ENCODE data around the gene AXIN1. TPM values are rescaled to one million over a fixed set of nuclear protein-coding genes. Genes with fewer than 3 reads are reported as not detected.

AXIN1 gene
- total RNA-seq, 1 donor from 2014 or later, result 19.6 TPM

- H3K9me3 ChIP-seq (ENCODE audit: low read depth), result no peaks in the 10 kb centered on the region
- H4K20me1 ChIP-seq (ENCODE audit: low read depth), result peaks cover 11% of the 10 kb centered on the region
- no peak within 1 kb of the TSS for H3K9ac ChIP-seq
- Mint-ChIP-seq H3K36me3 (peaks cover 9% of the 10 kb centered on the region), H3K4me1 (peaks cover 3% of the 10 kb centered on the region), H3K27me3 (ENCODE audit: insufficient read depth, low read depth) (peaks cover 9% of the 10 kb centered on the region), H3K9me3 (peaks cover 5% of the 10 kb centered on the region), H3K4me3 (no peak within 1 kb of the TSS), H3K27ac (no peak within 1 kb of the TSS)
- no peak within 1 kb of the TSS for H3K27ac ChIP-seq
- H3K4me3 ChIP-seq, result no peak within 1 kb of the TSS
- peaks cover 18% of the 10 kb centered on the region for H3F3A ChIP-seq (ENCODE audit: low read depth)
- no peaks in the 10 kb centered on the region for H3K79me2 ChIP-seq (ENCODE audit: low read depth)
- no peak for TF ChIP-seq EZH2 (IDR thresholded peaks at IDR 0.05)
- TF ChIP-seq, protein P1, sequence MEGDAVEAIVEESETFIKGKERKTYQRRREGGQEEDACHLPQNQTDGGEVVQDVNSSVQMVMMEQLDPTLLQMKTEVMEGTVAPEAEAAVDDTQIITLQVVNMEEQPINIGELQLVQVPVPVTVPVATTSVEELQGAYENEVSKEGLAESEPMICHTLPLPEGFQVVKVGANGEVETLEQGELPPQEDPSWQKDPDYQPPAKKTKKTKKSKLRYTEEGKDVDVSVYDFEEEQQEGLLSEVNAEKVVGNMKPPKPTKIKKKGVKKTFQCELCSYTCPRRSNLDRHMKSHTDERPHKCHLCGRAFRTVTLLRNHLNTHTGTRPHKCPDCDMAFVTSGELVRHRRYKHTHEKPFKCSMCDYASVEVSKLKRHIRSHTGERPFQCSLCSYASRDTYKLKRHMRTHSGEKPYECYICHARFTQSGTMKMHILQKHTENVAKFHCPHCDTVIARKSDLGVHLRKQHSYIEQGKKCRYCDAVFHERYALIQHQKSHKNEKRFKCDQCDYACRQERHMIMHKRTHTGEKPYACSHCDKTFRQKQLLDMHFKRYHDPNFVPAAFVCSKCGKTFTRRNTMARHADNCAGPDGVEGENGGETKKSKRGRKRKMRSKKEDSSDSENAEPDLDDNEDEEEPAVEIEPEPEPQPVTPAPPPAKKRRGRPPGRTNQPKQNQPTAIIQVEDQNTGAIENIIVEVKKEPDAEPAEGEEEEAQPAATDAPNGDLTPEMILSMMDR (IDR thresholded peaks at IDR 0.05), result no peak
- TF ChIP-seq EZH2phosphoT487 (IDR thresholded peaks at IDR 0.05), result no peak
- H2AFZ ChIP-seq (replicated peaks), result no peak within 1 kb of the TSS
- peaks cover 11% of the 10 kb centered on the region for H3K4me1 ChIP-seq
- no peak for DNase-seq (ENCODE audit: low spot score)
- no peaks in the 10 kb centered on the region for H3K36me3 ChIP-seq
- peaks cover 41% of the 10 kb centered on the region for H3K27me3 ChIP-seq
- H3K4me2 ChIP-seq, result no peak within 1 kb of the TSS
Observed at GRCh38 chr16:283033-283805, 69.3 kb downstream of the AXIN1 start, which contains the start of gene PDIA2. TSS of gene PDIA2 (plus strand) at chr16:283164. CDS start at chr16:283170, 6 bp downstream.

GRCh38 chr16:282491-282890 is 70.0 kb downstream of the AXIN1 start:
- Mint-ChIP-seq H3K27ac (no peak overlapping the region), H3K27me3 (ENCODE audit: insufficient read depth, low read depth) (peaks cover 9% of the 10 kb centered on the region), H3K4me1 (peaks cover 3% of the 10 kb centered on the region), H3K4me3 (no peak overlapping the region), H3K36me3 (peaks cover 6% of the 10 kb centered on the region), H3K9me3 (peaks cover 3% of the 10 kb centered on the region)
- Histone ChIP-seq H4K20me1 (ENCODE audit: low read depth) (peaks cover 11% of the 10 kb centered on the region), H3K4me2 (no peak overlapping the region), H2AFZ (replicated peaks) (no peak overlapping the region), H3K27me3 (peaks cover 48% of the 10 kb centered on the region), H3K4me3 (no peak overlapping the region), H3F3A (ENCODE audit: low read depth) (peaks cover 18% of the 10 kb centered on the region), H3K4me1 (peaks cover 11% of the 10 kb centered on the region), H3K79me2 (ENCODE audit: low read depth) (no peaks in the 10 kb centered on the region), H3K36me3 (no peaks in the 10 kb centered on the region), H3K9me3 (ENCODE audit: low read depth) (no peaks in the 10 kb centered on the region), H3K27ac (no peak overlapping the region), H3K9ac (no peak overlapping the region)
- TF ChIP-seq EZH2 (IDR thresholded peaks at IDR 0.05), result no peak
- TF ChIP-seq EZH2phosphoT487 (IDR thresholded peaks at IDR 0.05), result no peak
- DNase-seq (ENCODE audit: low spot score), result no peak

DNA sequence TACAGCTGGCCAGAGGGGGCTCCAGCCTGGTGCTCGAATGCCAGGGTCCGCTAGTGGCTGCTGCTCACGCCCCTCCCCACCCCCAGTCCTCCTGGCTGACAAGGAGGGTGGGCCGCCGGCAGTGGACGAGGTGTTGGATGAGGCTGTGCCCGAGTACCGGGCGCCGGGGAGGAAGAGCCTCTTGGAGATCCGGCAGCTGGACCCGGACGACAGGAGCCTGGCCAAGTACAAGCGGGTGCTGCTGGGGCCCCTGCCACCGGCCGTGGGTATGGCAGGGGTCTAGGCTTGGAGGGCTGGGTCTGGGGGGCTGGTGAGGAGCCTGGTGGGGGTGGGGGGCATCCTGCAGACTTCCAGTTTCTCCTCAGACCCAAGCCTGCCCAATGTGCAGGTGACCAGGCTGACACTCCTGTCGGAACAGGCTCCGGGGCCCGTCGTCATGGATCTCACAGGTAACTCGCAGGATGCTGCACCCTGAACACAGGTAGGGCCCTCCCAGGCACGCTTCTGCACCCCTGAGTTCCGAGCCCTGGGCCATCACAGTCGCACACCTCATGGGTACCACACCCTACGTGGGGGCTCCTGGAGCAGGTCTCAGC is 70.8 kb downstream of the AXIN1 start:
- Histone ChIP-seq H3K27ac (no peak overlapping the region), H3K9me3 (ENCODE audit: low read depth) (no peaks in the 10 kb centered on the region), H3F3A (ENCODE audit: low read depth) (peaks cover 18% of the 10 kb centered on the region), H4K20me1 (ENCODE audit: low read depth) (peaks cover 11% of the 10 kb centered on the region), H3K36me3 (no peaks in the 10 kb centered on the region), H2AFZ (replicated peaks) (no peak overlapping the region), H3K79me2 (ENCODE audit: low read depth) (no peaks in the 10 kb centered on the region), H3K27me3 (peaks cover 56% of the 10 kb centered on the region), H3K4me2 (no peak overlapping the region), H3K4me1 (peaks cover 11% of the 10 kb centered on the region), H3K9ac (no peak overlapping the region), H3K4me3 (no peak overlapping the region)
- Mint-ChIP-seq H3K9me3 (peaks cover 3% of the 10 kb centered on the region), H3K4me1 (peaks cover 3% of the 10 kb centered on the region), H3K27me3 (ENCODE audit: insufficient read depth, low read depth) (peaks cover 17% of the 10 kb centered on the region), H3K36me3 (peaks cover 4% of the 10 kb centered on the region), H3K27ac (no peak overlapping the region), H3K4me3 (no peak overlapping the region)
- TF ChIP-seq, protein P1 (IDR thresholded peaks at IDR 0.05), result no peak
- TF ChIP-seq EZH2 (IDR thresholded peaks at IDR 0.05) (no peak), EZH2phosphoT487 (IDR thresholded peaks at IDR 0.05) (no peak)
- DNase-seq (ENCODE audit: low spot score), result no peak

Measured in neural progenitor cell (in vitro differentiated cells).